Measurements from ENCODE around the gene ST3GAL4.

DNA sequence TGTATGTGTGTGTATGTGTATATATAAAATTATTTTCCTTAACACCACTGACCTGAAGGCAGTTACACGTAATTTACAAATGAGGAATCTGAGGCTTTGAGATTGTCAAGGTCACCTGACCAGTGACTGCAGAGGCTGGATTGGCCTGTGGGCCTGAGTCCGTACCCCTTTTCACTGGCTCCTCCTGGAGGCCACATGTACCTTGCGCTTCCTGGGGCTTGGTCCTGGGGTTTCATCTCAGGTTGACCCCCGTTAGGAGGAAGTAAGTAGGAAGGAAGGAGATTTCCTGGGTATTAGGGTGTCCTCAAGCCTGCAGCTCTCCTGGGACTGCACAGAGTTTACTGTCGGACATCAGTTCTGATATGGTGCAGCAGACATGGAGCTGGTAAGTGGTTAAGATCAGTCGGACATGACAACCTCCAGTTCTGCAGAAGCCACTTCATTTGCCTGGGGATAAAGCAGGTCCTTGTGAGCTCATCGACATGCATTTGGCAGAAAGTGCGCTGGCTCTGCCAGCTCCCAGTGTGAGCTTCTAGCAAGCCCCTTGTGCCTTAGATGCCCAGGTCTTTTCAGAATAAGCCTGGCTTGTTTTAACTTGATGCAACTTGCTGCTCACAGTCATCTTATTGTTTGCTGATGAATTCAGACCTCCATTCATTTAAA lies 36.6 kb downstream of the ST3GAL4 start:
- TF ChIP-seq EZH2 (IDR thresholded peaks at IDR 0.05; ENCODE audit: insufficient read depth, poor library complexity, severe bottlenecking) (no peak), EZH2phosphoT487 (IDR thresholded peaks at IDR 0.05; ENCODE audit: insufficient read depth, low read depth) (no peak)

Measured in GM23248 (cell line).